ENCODE data around the gene HYAL2.

The HYAL2 gene

GRCh38 chr3:50299638-50299928 is 23.0 kb downstream of the HYAL2 start:
- H3K4me3 ChIP-seq (ENCODE audit: low read depth in 1 of 5, low read length in 5 of 5): peak overlapping the region; percentile 62 to 86 (median 72)
- no peaks in the 10 kb centered on the region for H3K27me3 ChIP-seq (ENCODE audit: control insufficient read depth in 5 of 5, insufficient read depth in 4 of 5, low read length in 5 of 5)
- H3K4me1 ChIP-seq (ENCODE audit: control insufficient read depth in 5 of 5, insufficient read depth in 5 of 5, low read length in 5 of 5): peaks cover 14 to 52% (median 41%) of the 10 kb centered on the region in 5 donors
- H3K9me3 ChIP-seq (ENCODE audit: control insufficient read depth in 5 of 5, low read length in 5 of 5): no peaks in the 10 kb centered on the region
- peak overlapping the region; percentile 94 for H3K27ac ChIP-seq (ENCODE audit: low read depth, low read length)
- H3K36me3 ChIP-seq (ENCODE audit: control insufficient read depth in 5 of 5, insufficient read depth in 5 of 5, low read length in 5 of 5): peaks cover 0 to 7% (median 4%) of the 10 kb centered on the region in 5 donors
- H3K9ac ChIP-seq (ENCODE audit: low read length in 5 of 5): peak overlapping the region; percentile 73 to 93 (median 78)

DNA sequence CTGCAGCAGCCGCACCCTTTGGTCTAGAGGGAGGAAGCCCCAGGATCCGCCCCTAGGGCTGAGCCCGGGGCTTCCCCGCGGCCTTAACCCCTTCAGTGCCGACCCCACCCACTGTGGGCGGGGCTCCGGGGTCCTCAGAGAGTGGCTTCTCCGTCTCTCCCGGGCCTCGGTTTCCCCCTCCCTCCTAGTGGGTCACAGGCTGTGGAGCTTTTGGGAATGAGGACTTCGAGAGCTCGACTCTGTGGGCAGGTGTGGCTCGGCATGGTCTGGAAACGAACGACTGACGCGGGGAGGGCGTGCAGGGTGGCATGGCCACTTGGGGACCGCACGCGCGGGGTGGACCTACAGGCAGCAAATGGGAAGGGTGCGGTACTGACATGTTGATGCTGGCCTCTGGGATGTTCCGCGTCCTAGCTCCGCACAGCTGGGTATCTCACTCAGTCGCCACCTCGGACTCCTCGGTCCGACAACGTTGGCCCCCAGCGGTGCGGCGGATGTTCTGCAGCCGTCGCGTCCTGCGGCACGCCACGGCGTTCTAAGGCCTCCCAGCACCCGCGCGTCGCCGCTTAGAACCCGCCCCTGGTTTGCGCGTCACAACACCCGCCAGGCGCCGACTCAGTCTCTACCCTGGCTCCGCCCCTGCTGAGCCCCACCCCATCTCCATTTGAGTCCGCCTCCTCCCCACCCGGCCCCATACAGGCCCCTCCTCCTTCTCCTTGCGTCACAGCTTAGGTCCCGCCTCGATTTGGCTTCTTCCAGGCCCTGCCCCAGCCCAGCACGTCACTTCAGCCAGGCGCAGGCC is 23.5 kb downstream of the HYAL2 start, which contains the start of the genes HYAL3 and NAA80:
HYAL3 (minus strand) TSS at position 570 of the 802 bp plus-strand sequence. CDS start 3,803 bp downstream, outside the sequence.
NAA80 (minus strand) TSS at position 570 of the 802 bp plus-strand sequence. CDS start 1,942 bp downstream, outside the sequence.
- H3K27me3 ChIP-seq (ENCODE audit: control insufficient read depth in 5 of 5, insufficient read depth in 4 of 5, low read length in 5 of 5): no peaks in the 10 kb centered on the region
- H3K27ac ChIP-seq (ENCODE audit: low read depth, low read length): peak within 1 kb of the TSS; percentile 94
- H3K9ac ChIP-seq (ENCODE audit: low read length in 5 of 5): peak within 1 kb of the TSS; percentile 77 to 93 (median 81)
- peaks cover 0 to 7% (median 4%) of the 10 kb centered on the region in 5 donors for H3K36me3 ChIP-seq (ENCODE audit: control insufficient read depth in 5 of 5, insufficient read depth in 5 of 5, low read length in 5 of 5)
- H3K9me3 ChIP-seq (ENCODE audit: control insufficient read depth in 5 of 5, low read length in 5 of 5): no peaks in the 10 kb centered on the region
- peak within 1 kb of the TSS; percentile 72 to 91 (median 88) for H3K4me3 ChIP-seq (ENCODE audit: low read depth in 1 of 5, low read length in 5 of 5)
- H3K4me1 ChIP-seq (ENCODE audit: control insufficient read depth in 5 of 5, insufficient read depth in 5 of 5, low read length in 5 of 5): peaks cover 14 to 52% (median 41%) of the 10 kb centered on the region in 5 donors

DNA sequence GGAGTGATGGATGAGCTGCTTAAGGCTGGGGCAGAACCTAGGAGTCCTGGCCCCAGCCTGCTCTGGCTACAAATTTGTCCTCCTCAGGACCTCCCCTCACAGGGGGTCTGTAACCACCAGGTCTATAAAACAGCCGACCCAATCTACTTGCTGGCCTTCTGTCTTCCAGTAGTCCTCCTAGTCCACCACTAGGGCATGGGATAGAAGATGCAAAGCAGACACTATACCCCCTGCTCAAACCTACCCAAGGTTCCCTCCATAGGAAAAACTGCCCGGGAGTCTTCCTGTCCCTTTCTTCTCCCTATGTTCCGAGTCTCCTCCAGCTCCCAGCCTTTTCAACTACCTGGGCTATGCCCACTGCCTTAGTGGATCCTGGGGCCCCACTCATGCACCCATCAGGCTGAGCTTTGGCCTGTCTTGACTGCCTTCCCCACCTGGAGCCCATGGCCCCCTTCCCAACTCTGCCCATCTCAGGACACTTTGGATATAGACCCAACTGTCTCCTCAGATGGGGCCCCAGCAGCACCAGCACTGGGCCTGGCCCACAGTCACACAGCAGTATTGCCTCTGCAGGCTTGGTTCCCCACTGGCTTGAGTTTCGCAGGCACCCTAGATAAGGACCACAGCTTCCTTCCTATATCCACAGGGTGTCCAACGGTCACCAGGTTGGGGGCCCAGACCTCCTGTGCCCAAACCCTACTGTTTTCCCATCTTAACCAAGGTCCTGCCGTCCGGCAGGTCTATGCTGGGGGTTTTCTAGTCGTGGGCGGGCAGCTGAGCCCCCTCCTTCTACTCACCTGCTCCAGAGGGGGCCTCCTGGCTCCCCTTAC is 24.4 kb downstream of the HYAL2 start:
- peaks cover 14 to 50% (median 42%) of the 10 kb centered on the region in 5 donors for H3K4me1 ChIP-seq (ENCODE audit: control insufficient read depth in 5 of 5, insufficient read depth in 5 of 5, low read length in 5 of 5)
- H3K27ac ChIP-seq (ENCODE audit: low read depth, low read length): peak overlapping the region; percentile 77
- H3K36me3 ChIP-seq (ENCODE audit: control insufficient read depth in 5 of 5, insufficient read depth in 5 of 5, low read length in 5 of 5): peaks cover 0 to 7% (median 4%) of the 10 kb centered on the region in 5 donors
- H3K27me3 ChIP-seq (ENCODE audit: control insufficient read depth in 5 of 5, insufficient read depth in 4 of 5, low read length in 5 of 5): no peaks in the 10 kb centered on the region
- peak overlapping the region; percentile 61 to 91 (median 88) for H3K4me3 ChIP-seq (ENCODE audit: low read depth in 1 of 5, low read length in 5 of 5)
- peak overlapping the region in 4 of 5 donors; percentile 66 to 87 (median 76) for H3K9ac ChIP-seq (ENCODE audit: low read length in 5 of 5)
- H3K9me3 ChIP-seq (ENCODE audit: control insufficient read depth in 5 of 5, low read length in 5 of 5): no peaks in the 10 kb centered on the region

GRCh38 chr3:50297384-50297775 is 25.2 kb downstream of the HYAL2 start:
- Histone ChIP-seq H3K9ac (ENCODE audit: low read length in 5 of 5) (no peak overlapping the region), H3K27ac (ENCODE audit: low read depth, low read length) (no peak overlapping the region), H3K36me3 (ENCODE audit: control insufficient read depth in 5 of 5, insufficient read depth in 5 of 5, low read length in 5 of 5) (peaks cover 0 to 7% (median 4%) of the 10 kb centered on the region in 5 donors), H3K9me3 (ENCODE audit: control insufficient read depth in 5 of 5, low read length in 5 of 5) (no peaks in the 10 kb centered on the region), H3K4me3 (ENCODE audit: low read depth in 1 of 5, low read length in 5 of 5) (no peak overlapping the region), H3K27me3 (ENCODE audit: control insufficient read depth in 5 of 5, insufficient read depth in 4 of 5, low read length in 5 of 5) (no peaks in the 10 kb centered on the region), H3K4me1 (ENCODE audit: control insufficient read depth in 5 of 5, insufficient read depth in 5 of 5, low read length in 5 of 5) (peaks cover 14 to 50% (median 41%) of the 10 kb centered on the region in 5 donors)

DNA sequence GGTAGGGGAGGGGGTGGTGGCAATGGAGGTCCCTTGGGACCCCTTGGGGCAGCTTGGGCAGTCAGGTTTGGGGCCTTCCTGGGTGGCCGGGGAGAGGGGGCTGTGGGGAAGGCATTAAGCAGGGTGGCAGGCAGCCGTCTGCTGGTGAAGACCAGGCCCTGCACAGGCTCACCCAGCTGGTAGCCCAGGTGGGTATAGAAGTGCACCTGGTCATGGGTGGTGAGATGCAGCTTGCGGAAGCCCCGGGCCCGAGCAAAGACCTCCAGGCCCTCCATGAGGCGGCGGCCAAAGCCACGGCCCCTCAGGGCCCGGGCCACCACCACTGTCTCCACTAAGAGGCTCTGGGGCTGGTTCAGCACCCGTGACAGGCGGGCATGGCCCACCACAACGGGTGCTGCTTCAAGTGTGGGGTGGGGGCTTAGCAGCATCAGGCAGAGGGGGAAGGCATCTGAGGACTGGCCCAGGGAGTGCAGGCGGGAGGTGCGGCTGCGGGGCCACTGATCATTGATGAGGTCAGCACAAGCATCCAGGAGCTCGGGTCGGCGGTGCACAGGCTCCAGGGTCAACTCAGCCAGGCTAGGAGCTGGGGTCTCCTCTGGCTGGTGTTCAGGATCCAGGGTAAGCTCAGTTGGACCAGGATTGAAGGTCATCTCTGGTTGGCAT is 25.7 kb downstream of the HYAL2 start:
- Histone ChIP-seq H3K4me1 (ENCODE audit: control insufficient read depth in 5 of 5, insufficient read depth in 5 of 5, low read length in 5 of 5) (peaks cover 16 to 46% (median 40%) of the 10 kb centered on the region in 5 donors), H3K4me3 (ENCODE audit: low read depth in 1 of 5, low read length in 5 of 5) (no peak overlapping the region), H3K27ac (ENCODE audit: low read depth, low read length) (no peak overlapping the region), H3K36me3 (ENCODE audit: control insufficient read depth in 5 of 5, insufficient read depth in 5 of 5, low read length in 5 of 5) (peaks cover 0 to 7% (median 4%) of the 10 kb centered on the region in 5 donors), H3K9me3 (ENCODE audit: control insufficient read depth in 5 of 5, low read length in 5 of 5) (no peaks in the 10 kb centered on the region), H3K27me3 (ENCODE audit: control insufficient read depth in 5 of 5, insufficient read depth in 4 of 5, low read length in 5 of 5) (no peaks in the 10 kb centered on the region), H3K9ac (ENCODE audit: low read length in 5 of 5) (no peak overlapping the region)

DNA sequence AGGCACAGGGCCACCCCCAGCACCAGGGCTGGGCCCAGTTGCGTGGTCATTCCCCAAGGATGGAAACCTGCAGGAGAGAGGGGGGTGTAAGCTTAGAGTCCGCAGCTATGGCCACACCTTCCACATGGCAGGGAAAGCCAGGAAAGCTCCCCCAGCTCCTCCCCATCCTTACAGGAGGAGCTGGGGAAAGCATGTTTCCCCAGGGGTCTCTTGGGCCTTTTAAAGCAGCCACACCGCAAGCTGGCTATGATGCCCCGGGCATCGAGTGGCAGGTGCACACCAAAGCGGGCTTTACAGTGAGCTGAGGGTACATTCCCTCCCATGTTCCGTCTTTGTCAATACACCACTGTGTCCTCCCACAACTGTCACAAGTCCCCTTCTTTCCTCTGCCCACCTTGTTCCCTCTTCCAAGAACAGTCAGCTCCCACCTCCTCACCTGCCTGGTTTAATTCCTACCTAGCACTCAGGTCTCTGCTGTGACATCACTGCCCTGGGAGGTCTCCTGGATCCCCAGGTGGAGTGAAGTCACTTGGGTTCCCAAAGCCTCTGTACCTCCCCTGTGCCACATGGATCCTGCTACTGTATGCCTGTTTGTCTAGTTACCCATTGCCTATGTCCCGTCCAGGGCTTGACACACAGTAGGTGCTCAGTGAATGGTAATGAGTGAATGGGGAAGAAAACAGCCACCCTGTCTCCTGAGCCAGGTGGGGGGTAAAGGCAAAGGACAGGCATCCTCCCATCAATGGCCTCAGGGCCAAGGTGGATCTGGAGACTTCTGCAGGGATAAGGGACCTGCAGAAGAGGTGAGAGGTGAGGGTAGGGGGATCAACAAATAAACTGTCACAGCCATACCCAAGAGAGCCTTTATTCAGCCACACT is 26.8 kb downstream of the HYAL2 start:
- no peaks in the 10 kb centered on the region for H3K9me3 ChIP-seq (ENCODE audit: control insufficient read depth in 5 of 5, low read length in 5 of 5)
- H3K27ac ChIP-seq (ENCODE audit: low read depth, low read length): no peak overlapping the region
- H3K4me1 ChIP-seq (ENCODE audit: control insufficient read depth in 5 of 5, insufficient read depth in 5 of 5, low read length in 5 of 5): peaks cover 17 to 51% (median 46%) of the 10 kb centered on the region in 5 donors
- H3K4me3 ChIP-seq (ENCODE audit: low read depth in 1 of 5, low read length in 5 of 5): no peak overlapping the region
- peaks cover 0 to 7% (median 4%) of the 10 kb centered on the region in 5 donors for H3K36me3 ChIP-seq (ENCODE audit: control insufficient read depth in 5 of 5, insufficient read depth in 5 of 5, low read length in 5 of 5)
- no peak overlapping the region for H3K9ac ChIP-seq (ENCODE audit: low read length in 5 of 5)
- no peaks in the 10 kb centered on the region for H3K27me3 ChIP-seq (ENCODE audit: control insufficient read depth in 5 of 5, insufficient read depth in 4 of 5, low read length in 5 of 5)

DNA sequence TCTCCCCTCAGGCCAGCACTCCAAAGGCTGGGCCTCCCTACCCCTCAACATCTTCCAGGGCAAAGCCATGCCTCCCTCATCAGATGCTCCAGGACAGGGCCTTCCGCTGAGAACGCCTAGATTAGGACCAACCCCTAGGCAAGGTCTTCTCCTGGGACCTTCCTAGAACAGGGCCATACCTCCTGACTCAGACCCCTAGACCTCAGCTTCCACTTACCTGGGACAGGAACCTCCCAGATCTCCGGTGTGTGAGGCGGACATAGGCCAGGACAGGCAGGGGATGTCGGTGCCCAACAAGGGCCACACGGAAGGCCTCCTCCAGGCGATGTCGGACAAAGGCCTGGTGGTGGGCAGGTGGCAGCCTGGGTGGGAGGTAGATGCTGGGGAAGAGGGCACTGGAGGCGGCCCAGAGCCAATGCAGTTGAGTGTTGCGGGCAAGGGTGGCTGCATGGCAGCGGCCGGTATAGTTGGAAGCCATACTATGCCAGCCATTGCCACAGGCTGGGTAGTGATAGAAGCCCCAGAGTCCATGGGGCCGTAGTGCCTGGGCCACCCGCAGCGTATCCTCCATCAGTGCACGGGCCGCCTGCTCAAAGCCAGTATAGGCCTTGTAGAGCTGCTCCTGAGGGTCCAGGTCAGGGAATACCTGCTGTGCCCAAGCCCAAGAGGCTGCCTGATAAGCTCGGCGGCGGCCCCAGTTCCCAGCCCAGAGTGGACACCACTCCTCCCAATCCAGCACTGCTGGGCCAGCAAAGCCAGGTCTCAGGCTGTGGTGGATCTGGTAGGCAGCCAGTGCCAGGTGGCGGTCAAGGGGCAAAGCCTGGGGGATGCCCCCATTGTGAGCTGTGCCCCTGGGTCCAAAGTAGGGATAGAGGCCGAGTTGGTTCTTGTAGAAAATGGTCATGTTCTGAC is 27.8 kb downstream of the HYAL2 start:
- H3K36me3 ChIP-seq (ENCODE audit: control insufficient read depth in 5 of 5, insufficient read depth in 5 of 5, low read length in 5 of 5): peaks cover 0 to 15% (median 12%) of the 10 kb centered on the region in 5 donors
- no peaks in the 10 kb centered on the region for H3K27me3 ChIP-seq (ENCODE audit: control insufficient read depth in 5 of 5, insufficient read depth in 4 of 5, low read length in 5 of 5)
- peaks cover 9 to 46% (median 40%) of the 10 kb centered on the region in 5 donors for H3K4me1 ChIP-seq (ENCODE audit: control insufficient read depth in 5 of 5, insufficient read depth in 5 of 5, low read length in 5 of 5)
- H3K27ac ChIP-seq (ENCODE audit: low read depth, low read length): no peak overlapping the region
- H3K9me3 ChIP-seq (ENCODE audit: control insufficient read depth in 5 of 5, low read length in 5 of 5): no peaks in the 10 kb centered on the region
- no peak overlapping the region for H3K9ac ChIP-seq (ENCODE audit: low read length in 5 of 5)
- no peak overlapping the region for H3K4me3 ChIP-seq (ENCODE audit: low read depth in 1 of 5, low read length in 5 of 5)

DNA sequence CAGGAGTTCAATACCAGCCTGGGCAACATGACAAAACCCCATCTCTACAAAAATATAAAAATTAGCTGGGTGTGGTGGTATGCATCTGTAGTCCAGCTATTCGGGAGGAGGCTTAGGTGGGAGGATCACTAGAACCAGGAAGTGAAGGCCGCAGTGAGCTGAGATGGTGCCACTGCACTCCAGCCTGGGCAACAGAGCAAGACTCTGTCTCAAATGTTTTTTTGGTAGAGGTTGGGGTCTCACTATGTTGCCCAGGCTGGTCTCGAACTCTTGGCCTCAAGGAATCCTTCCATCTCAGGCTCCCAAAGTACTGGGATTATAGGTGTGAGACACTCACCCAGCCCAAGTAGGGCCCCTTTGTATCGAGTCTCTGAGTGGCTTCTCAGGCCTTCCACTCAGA is 28.5 kb downstream of the HYAL2 start:
- H3K27ac ChIP-seq (ENCODE audit: low read depth, low read length): no peak overlapping the region
- peaks cover 6 to 43% (median 39%) of the 10 kb centered on the region in 5 donors for H3K4me1 ChIP-seq (ENCODE audit: control insufficient read depth in 5 of 5, insufficient read depth in 5 of 5, low read length in 5 of 5)
- no peak overlapping the region for H3K9ac ChIP-seq (ENCODE audit: low read length in 5 of 5)

More for the DNA sequence above, 28.5 kb downstream of the HYAL2 start:
- H3K9me3 ChIP-seq (ENCODE audit: control insufficient read depth in 5 of 5, low read length in 5 of 5): no peaks in the 10 kb centered on the region
- peaks cover 0 to 22% (median 18%) of the 10 kb centered on the region in 5 donors for H3K36me3 ChIP-seq (ENCODE audit: control insufficient read depth in 5 of 5, insufficient read depth in 5 of 5, low read length in 5 of 5)
- no peak overlapping the region for H3K4me3 ChIP-seq (ENCODE audit: low read depth in 1 of 5, low read length in 5 of 5)
- H3K27me3 ChIP-seq (ENCODE audit: control insufficient read depth in 5 of 5, insufficient read depth in 4 of 5, low read length in 5 of 5): no peaks in the 10 kb centered on the region
